GM23338 (cell line): ENCODE measurements around the gene GCDH. TPM values are rescaled to one million over a fixed set of nuclear protein-coding genes. Genes with fewer than 3 reads are reported as not detected.

Experiments
- ATAC-seq: fragments of 200-7000 bp; cut with Tn5 transposase; 3 replicates; pipeline ENCODE4 v1.9.1; 2020
- DNase-seq: peaks from one replicate; pipeline ENCODE4 v3.0.0-alpha.2; 2015; ENCODE audit warnings: low spot score
- H2AFZ ChIP-seq: fragments of 200-600 bp; sonication (generic); 2 replicates; pipeline ENCODE4 v1.8.0; 2016; ENCODE audit warnings: antibody characterized with exemption, mild to moderate bottlenecking, moderate library complexity
- H3F3A ChIP-seq: fragments of 200-600 bp; sonication (generic); replicated peaks from 2 replicates; pipeline ENCODE4 v1.8.0; 2017; ENCODE audit warnings: antibody characterized with exemption, mixed run types, low read depth
- H3K27ac ChIP-seq: fragments of 200-600 bp; sonication (generic); 2 replicates; pipeline ENCODE4 v1.6.1; 2016; ENCODE audit warnings: low read depth
- H3K27me3 ChIP-seq: fragments of 200-600 bp; sonication (generic); 2 replicates; pipeline ENCODE4 v1.8.0; 2016; ENCODE audit warnings: mild to moderate bottlenecking, mixed run types, moderate library complexity; ENCODE audit not compliant: insufficient read depth
- H3K36me3 ChIP-seq: fragments of 200-600 bp; sonication (generic); 2 replicates; pipeline ENCODE4 v1.8.0; 2016; ENCODE audit warnings: mild to moderate bottlenecking; ENCODE audit not compliant: insufficient read depth
- H3K4me1 ChIP-seq: fragments of 200-600 bp; sonication (generic); 2 replicates; pipeline ENCODE4 v1.8.0; 2016; ENCODE audit warnings: mild to moderate bottlenecking, moderate library complexity; ENCODE audit not compliant: insufficient read depth
- H3K4me2 ChIP-seq: fragments of 200-600 bp; sonication (generic); 2 replicates; pipeline ENCODE4 v1.7.1; 2017; ENCODE audit warnings: mixed run types
- H3K4me3 ChIP-seq: fragments of 200-600 bp; sonication (generic); 2 replicates; pipeline ENCODE4 v1.6.1; 2016; ENCODE audit warnings: mixed run types
- H3K79me2 ChIP-seq: fragments of 200-600 bp; sonication (generic); replicated peaks from 2 replicates; pipeline ENCODE4 v1.8.0; 2017; ENCODE audit warnings: mild to moderate bottlenecking; ENCODE audit not compliant: insufficient read depth
- H3K9me2 ChIP-seq: fragments of 200-600 bp; sonication (generic); 2 replicates; pipeline ENCODE4 v1.8.0; 2017; ENCODE audit not compliant: insufficient read depth
- H4K20me1 ChIP-seq: fragments of 200-600 bp; sonication (generic); replicated peaks from 2 replicates; pipeline ENCODE4 v1.8.0; 2017; ENCODE audit warnings: mild to moderate bottlenecking; ENCODE audit not compliant: insufficient read depth
- H3K27ac Mint-ChIP-seq: 2 replicates; pipeline ENCODE4 v1.8.0; 2020; ENCODE audit warnings: inconsistent platforms, mild to moderate bottlenecking, moderate library complexity, mixed read lengths
- H3K27me3 Mint-ChIP-seq: 3 replicates; pipeline ENCODE4 v1.8.0; 2022; ENCODE audit warnings: low read depth, mild to moderate bottlenecking, moderate library complexity, mixed read lengths, inconsistent platforms; ENCODE audit not compliant: insufficient read depth, poor library complexity
- H3K36me3 Mint-ChIP-seq: 3 replicates; pipeline ENCODE4 v1.8.0; 2021; ENCODE audit warnings: low read depth, mild to moderate bottlenecking, inconsistent platforms, moderate library complexity, mixed read lengths
- H3K4me1 Mint-ChIP-seq: 3 replicates; pipeline ENCODE4 v1.8.0; 2020; ENCODE audit warnings: mild to moderate bottlenecking, inconsistent platforms, mixed read lengths
- H3K4me3 Mint-ChIP-seq: 3 replicates; pipeline ENCODE4 v1.8.0; 2021; ENCODE audit warnings: moderate library complexity, mild to moderate bottlenecking, inconsistent platforms, mixed read lengths
- H3K9me3 Mint-ChIP-seq: 3 replicates; pipeline ENCODE4 v1.8.0; 2020; ENCODE audit warnings: moderate library complexity, mild to moderate bottlenecking, inconsistent platforms, mixed read lengths
- CREB1 ChIP-seq: fragments of 250-450 bp; sonication (Bioruptor Pico); IDR thresholded peaks from 2 replicates; pipeline ENCODE4 v1.5.0; 2020; ENCODE audit warnings: low read depth, mild to moderate bottlenecking, moderate library complexity
- EZH2 ChIP-seq: fragments of 200-600 bp; sonication (generic); IDR thresholded peaks from one replicate; pipeline ENCODE4 v1.8.0; 2017; ENCODE audit warnings: antibody characterized with exemption, mild to moderate bottlenecking, low read depth; ENCODE audit not compliant: unreplicated experiment
- JUNB ChIP-seq: IDR thresholded peaks from one replicate; pipeline ENCODE4 v1.6.1; 2016; ENCODE audit warnings: antibody characterized with exemption; ENCODE audit not compliant: unreplicated experiment
- NANOG ChIP-seq: IDR thresholded peaks from 2 replicates; pipeline ENCODE4 v1.6.1; 2016; ENCODE audit warnings: antibody characterized with exemption, borderline replicate concordance
- POLR2AphosphoS5 ChIP-seq: IDR thresholded peaks from 2 replicates; pipeline ENCODE4 v1.6.1; 2016; ENCODE audit warnings: antibody characterized with exemption, low read depth
- STAT1 ChIP-seq: IDR thresholded peaks from one replicate; pipeline ENCODE4 v1.6.1; 2016; ENCODE audit warnings: antibody characterized with exemption; ENCODE audit not compliant: unreplicated experiment
- ZNF114 ChIP-seq: fragments of 250-450 bp; sonication (Bioruptor Pico); IDR thresholded peaks from 2 replicates; pipeline ENCODE4 v1.5.0; 2020; ENCODE audit warnings: mild to moderate bottlenecking, moderate library complexity
- ZNF331 ChIP-seq: fragments of 250-450 bp; sonication (Bioruptor Pico); IDR thresholded peaks from 2 replicates; pipeline ENCODE4 v1.5.0; 2020; ENCODE audit warnings: low read depth, mild to moderate bottlenecking, moderate library complexity
- polyA plus RNA-seq: library from polyadenylated mRNA; unstranded; fragments of >200 nt; fragmentation: Nextera tagmentation; extraction: Ambion mirVana; gene quantifications from 2 replicates; pipeline ENCODE4 v1.2.1, GENCODE V29; 2016
- total RNA-seq: library from RNA; depleted of rRNA; stranded (reverse); fragments of >200 nt; shearing (Covaris generic); gene quantifications from 2 replicates; pipeline ENCODE4 v1.2.3, GENCODE V29; 2014
- TF ChIP-seq, protein P1 (sequence below): IDR thresholded peaks from 2 replicates; pipeline ENCODE4 v1.6.1; 2016; ENCODE audit warnings: antibody characterized with exemption
- TF ChIP-seq, protein P2 (sequence below): IDR thresholded peaks from one replicate; pipeline ENCODE4 v1.6.1; 2018; ENCODE audit warnings: antibody characterized with exemption; ENCODE audit not compliant: unreplicated experiment
- TF ChIP-seq, protein P3 (sequence below): fragments of 250-450 bp; sonication (Bioruptor Pico); IDR thresholded peaks from 2 replicates; pipeline ENCODE4 v1.5.0; 2020; ENCODE audit warnings: mild to moderate bottlenecking, moderate library complexity
- TF ChIP-seq, protein P4 (sequence below), 2 experiments: fragments of 200-600 bp in 1 of 2; sonication (generic) in 1 of 2; conservative IDR thresholded peaks; 2 replicates each; pipeline versions ENCODE4 v1.5.1 to v1.6.1; 2016 to 2017; ENCODE audit warnings: antibody characterized with exemption in 2 of 2, low read depth in 2 of 2, mild to moderate bottlenecking in 2 of 2, moderate library complexity in 1 of 2

Gene GCDH
- total and polyA plus RNA-seq, 2 experiments from 2014 or later, result 54.1 to 99.8 TPM

DNA sequence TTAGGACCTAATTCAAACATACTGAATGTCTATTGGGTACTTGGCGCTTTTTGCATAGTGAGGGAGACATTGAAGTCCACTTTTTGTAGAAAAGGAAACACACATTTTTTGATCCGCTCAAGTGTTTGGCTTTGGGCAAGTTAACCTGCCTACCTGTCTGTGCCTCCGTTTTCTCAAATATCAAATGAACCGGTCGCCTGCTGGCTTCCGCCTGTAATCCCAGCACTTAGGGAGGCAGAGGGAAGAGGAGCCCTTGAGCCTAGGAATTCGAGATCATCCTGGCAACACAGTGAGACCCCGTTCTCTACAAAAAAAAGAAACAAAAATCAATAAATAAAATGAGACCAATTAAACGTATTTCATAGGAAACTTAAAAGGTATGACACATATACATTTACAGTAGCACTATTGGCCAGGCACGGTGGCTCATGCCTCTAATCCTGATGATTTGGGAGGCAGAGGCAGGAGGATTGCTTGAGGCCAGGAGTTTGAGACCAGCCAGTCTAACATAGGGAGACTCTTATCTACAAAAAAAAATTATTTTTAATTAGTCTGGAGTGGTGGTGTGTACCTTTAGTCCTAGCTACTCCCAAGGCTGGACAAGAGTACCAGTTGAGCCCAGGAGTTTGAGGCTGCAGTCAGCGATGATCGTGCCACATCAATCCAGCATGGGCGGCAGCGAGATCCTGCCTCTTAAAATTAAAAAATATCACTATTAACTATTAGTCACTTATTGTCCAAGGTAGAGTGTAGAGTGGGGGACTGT is 56.0 kb downstream of the GCDH start:
- H3K4me1 Mint-ChIP-seq, result peaks cover 11% of the 10 kb centered on the region
- H3K9me2 ChIP-seq, result no peaks in the 10 kb centered on the region
- H3K27ac ChIP-seq, result peak overlapping the region; percentile 98
- peaks cover 31% of the 10 kb centered on the region for H3K27me3 Mint-ChIP-seq
- H4K20me1 ChIP-seq, result peaks cover 17% of the 10 kb centered on the region
- peaks cover 14% of the 10 kb centered on the region for H3K4me1 ChIP-seq
- no peaks in the 10 kb centered on the region for H3K27me3 ChIP-seq
- no peak for TF ChIP-seq JUNB
- TF ChIP-seq, protein P1, sequence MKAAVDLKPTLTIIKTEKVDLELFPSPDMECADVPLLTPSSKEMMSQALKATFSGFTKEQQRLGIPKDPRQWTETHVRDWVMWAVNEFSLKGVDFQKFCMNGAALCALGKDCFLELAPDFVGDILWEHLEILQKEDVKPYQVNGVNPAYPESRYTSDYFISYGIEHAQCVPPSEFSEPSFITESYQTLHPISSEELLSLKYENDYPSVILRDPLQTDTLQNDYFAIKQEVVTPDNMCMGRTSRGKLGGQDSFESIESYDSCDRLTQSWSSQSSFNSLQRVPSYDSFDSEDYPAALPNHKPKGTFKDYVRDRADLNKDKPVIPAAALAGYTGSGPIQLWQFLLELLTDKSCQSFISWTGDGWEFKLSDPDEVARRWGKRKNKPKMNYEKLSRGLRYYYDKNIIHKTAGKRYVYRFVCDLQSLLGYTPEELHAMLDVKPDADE, result no peak
- no peak for TF ChIP-seq ZNF331 (CRISPR knock-in tag)
- no peak for TF ChIP-seq NANOG
- no peak for TF ChIP-seq ZNF114
- no peak for TF ChIP-seq EZH2
- TF ChIP-seq, protein P2, sequence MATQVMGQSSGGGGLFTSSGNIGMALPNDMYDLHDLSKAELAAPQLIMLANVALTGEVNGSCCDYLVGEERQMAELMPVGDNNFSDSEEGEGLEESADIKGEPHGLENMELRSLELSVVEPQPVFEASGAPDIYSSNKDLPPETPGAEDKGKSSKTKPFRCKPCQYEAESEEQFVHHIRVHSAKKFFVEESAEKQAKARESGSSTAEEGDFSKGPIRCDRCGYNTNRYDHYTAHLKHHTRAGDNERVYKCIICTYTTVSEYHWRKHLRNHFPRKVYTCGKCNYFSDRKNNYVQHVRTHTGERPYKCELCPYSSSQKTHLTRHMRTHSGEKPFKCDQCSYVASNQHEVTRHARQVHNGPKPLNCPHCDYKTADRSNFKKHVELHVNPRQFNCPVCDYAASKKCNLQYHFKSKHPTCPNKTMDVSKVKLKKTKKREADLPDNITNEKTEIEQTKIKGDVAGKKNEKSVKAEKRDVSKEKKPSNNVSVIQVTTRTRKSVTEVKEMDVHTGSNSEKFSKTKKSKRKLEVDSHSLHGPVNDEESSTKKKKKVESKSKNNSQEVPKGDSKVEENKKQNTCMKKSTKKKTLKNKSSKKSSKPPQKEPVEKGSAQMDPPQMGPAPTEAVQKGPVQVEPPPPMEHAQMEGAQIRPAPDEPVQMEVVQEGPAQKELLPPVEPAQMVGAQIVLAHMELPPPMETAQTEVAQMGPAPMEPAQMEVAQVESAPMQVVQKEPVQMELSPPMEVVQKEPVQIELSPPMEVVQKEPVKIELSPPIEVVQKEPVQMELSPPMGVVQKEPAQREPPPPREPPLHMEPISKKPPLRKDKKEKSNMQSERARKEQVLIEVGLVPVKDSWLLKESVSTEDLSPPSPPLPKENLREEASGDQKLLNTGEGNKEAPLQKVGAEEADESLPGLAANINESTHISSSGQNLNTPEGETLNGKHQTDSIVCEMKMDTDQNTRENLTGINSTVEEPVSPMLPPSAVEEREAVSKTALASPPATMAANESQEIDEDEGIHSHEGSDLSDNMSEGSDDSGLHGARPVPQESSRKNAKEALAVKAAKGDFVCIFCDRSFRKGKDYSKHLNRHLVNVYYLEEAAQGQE, result no peak
- no peak for TF ChIP-seq STAT1
- no peak for TF ChIP-seq CREB1
- TF ChIP-seq, protein P3, sequence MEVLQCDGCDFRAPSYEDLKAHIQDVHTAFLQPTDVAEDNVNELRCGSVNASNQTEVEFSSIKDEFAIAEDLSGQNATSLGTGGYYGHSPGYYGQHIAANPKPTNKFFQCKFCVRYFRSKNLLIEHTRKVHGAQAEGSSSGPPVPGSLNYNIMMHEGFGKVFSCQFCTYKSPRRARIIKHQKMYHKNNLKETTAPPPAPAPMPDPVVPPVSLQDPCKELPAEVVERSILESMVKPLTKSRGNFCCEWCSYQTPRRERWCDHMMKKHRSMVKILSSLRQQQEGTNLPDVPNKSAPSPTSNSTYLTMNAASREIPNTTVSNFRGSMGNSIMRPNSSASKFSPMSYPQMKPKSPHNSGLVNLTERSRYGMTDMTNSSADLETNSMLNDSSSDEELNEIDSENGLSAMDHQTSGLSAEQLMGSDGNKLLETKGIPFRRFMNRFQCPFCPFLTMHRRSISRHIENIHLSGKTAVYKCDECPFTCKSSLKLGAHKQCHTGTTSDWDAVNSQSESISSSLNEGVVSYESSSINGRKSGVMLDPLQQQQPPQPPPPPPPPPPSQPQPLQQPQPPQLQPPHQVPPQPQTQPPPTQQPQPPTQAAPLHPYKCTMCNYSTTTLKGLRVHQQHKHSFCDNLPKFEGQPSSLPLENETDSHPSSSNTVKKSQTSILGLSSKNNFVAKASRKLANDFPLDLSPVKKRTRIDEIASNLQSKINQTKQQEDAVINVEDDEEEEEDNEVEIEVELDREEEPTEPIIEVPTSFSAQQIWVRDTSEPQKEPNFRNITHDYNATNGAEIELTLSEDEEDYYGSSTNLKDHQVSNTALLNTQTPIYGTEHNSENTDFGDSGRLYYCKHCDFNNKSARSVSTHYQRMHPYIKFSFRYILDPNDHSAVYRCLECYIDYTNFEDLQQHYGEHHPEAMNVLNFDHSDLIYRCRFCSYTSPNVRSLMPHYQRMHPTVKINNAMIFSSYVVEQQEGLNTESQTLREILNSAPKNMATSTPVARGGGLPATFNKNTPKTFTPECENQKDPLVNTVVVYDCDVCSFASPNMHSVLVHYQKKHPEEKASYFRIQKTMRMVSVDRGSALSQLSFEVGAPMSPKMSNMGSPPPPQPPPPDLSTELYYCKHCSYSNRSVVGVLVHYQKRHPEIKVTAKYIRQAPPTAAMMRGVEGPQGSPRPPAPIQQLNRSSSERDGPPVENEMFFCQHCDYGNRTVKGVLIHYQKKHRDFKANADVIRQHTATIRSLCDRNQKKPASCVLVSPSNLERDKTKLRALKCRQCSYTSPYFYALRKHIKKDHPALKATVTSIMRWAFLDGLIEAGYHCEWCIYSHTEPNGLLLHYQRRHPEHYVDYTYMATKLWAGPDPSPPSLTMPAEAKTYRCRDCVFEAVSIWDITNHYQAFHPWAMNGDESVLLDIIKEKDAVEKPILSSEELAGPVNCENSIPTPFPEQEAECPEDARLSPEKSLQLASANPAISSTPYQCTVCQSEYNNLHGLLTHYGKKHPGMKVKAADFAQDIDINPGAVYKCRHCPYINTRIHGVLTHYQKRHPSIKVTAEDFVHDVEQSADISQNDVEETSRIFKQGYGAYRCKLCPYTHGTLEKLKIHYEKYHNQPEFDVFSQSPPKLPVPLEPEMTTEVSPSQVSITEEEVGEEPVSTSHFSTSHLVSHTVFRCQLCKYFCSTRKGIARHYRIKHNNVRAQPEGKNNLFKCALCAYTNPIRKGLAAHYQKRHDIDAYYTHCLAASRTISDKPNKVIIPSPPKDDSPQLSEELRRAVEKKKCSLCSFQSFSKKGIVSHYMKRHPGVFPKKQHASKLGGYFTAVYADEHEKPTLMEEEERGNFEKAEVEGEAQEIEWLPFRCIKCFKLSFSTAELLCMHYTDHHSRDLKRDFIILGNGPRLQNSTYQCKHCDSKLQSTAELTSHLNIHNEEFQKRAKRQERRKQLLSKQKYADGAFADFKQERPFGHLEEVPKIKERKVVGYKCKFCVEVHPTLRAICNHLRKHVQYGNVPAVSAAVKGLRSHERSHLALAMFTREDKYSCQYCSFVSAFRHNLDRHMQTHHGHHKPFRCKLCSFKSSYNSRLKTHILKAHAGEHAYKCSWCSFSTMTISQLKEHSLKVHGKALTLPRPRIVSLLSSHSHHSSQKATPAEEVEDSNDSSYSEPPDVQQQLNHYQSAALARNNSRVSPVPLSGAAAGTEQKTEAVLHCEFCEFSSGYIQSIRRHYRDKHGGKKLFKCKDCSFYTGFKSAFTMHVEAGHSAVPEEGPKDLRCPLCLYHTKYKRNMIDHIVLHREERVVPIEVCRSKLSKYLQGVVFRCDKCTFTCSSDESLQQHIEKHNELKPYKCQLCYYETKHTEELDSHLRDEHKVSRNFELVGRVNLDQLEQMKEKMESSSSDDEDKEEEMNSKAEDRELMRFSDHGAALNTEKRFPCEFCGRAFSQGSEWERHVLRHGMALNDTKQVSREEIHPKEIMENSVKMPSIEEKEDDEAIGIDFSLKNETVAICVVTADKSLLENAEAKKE (CRISPR knock-in tag), result no peak
- TF ChIP-seq, protein P4, sequence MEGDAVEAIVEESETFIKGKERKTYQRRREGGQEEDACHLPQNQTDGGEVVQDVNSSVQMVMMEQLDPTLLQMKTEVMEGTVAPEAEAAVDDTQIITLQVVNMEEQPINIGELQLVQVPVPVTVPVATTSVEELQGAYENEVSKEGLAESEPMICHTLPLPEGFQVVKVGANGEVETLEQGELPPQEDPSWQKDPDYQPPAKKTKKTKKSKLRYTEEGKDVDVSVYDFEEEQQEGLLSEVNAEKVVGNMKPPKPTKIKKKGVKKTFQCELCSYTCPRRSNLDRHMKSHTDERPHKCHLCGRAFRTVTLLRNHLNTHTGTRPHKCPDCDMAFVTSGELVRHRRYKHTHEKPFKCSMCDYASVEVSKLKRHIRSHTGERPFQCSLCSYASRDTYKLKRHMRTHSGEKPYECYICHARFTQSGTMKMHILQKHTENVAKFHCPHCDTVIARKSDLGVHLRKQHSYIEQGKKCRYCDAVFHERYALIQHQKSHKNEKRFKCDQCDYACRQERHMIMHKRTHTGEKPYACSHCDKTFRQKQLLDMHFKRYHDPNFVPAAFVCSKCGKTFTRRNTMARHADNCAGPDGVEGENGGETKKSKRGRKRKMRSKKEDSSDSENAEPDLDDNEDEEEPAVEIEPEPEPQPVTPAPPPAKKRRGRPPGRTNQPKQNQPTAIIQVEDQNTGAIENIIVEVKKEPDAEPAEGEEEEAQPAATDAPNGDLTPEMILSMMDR (conservative IDR thresholded peaks at IDR 0.05; ENCODE audit: low read depth in 2 of 2), result no peak
- no peak for TF ChIP-seq POLR2AphosphoS5
- ATAC-seq, result peak; percentile 5; the same call in 1 of the 3 replicates
- peak overlapping the region; percentile 99 for H3K27ac Mint-ChIP-seq
- H3K36me3 ChIP-seq, result peaks cover 40% of the 10 kb centered on the region
- peak overlapping the region; percentile 77 for H3K4me3 ChIP-seq
- peaks cover 18% of the 10 kb centered on the region for H3K79me2 ChIP-seq
- H3K36me3 Mint-ChIP-seq, result peaks cover 88% of the 10 kb centered on the region
- peak overlapping the region; percentile 82 for H3K4me2 ChIP-seq
- DNase-seq, result no peak
- peaks cover 40% of the 10 kb centered on the region for H3F3A ChIP-seq
- H3K9me3 Mint-ChIP-seq, result no peaks in the 10 kb centered on the region; the same call in 1 of the 3 replicates
- no peak overlapping the region for H2AFZ ChIP-seq
- H3K4me3 Mint-ChIP-seq, result peak overlapping the region; percentile 95
